ENCODE results near the gene UBE3A. TPM values are rescaled to one million over a fixed set of nuclear protein-coding genes. Genes with fewer than 3 reads are reported as not detected.
A peak's percentile ranks its signal among the peaks of the same experiment; 100 is the strongest.

Gene UBE3A
- total RNA-seq, 1 experiment from 2014 or later: 104 TPM

- no peak overlapping the region for H3K27ac ChIP-seq (ENCODE audit: low read depth, low read length)
- ATAC-seq (no peak), DNase-seq (ENCODE audit: low read depth, low spot score) (no peak)
- no peaks in the 10 kb centered on the region for H3K9me2 ChIP-seq (ENCODE audit: insufficient read depth)
- ChIA-PET CTCF (no interaction called here), POLR2A (no interaction called here), RAD21 (ENCODE audit: low non-redundant PET in 1 of 2, low total read pairs in 2 of 2, uncharacterized antibody in 2 of 2, unreplicated experiment in 2 of 2) (no interaction called here)
- no peaks in the 10 kb centered on the region for H3K27me3 ChIP-seq (ENCODE audit: insufficient read depth, low read length)
- 0 out of 4 replicates have a peak, but pooled peaks cover 0 to 4% of the 10 kb centered on the region in 2 experiments for H3K9me3 ChIP-seq (ENCODE audit: control insufficient read depth in 1 of 2, insufficient read depth in 1 of 2, low read depth in 1 of 2, low read length in 2 of 2)
- TF ChIP-seq ZNF274 (IDR thresholded peaks at IDR 0.05; ENCODE audit: low read depth, low read length) (no peak), EGR1 (IDR thresholded peaks at IDR 0.05; ENCODE audit: low read depth) (no peak), POLR2AphosphoS5 (IDR thresholded peaks at IDR 0.05; ENCODE audit: low read depth, low read length) (no peak)
- no peak overlapping the region for H3K4me2 ChIP-seq (ENCODE audit: low read length)
- H2AFZ ChIP-seq (ENCODE audit: low read depth, low read length, poor library complexity, severe bottlenecking): no peak overlapping the region
- no peak overlapping the region for H3K4me3 ChIP-seq (replicated peaks in 1 of 2; ENCODE audit: low read depth in 1 of 2, low read length in 2 of 2)
- BruUV-seq (replicated peaks): no TSS peak
- H3K4me1 ChIP-seq (ENCODE audit: control insufficient read depth in 1 of 2, insufficient read depth in 2 of 2, low read length in 2 of 2): no peaks in the 10 kb centered on the region
- H3K9ac ChIP-seq (ENCODE audit: low read length): no peak overlapping the region
- H3K36me3 ChIP-seq (ENCODE audit: control insufficient read depth in 1 of 2, insufficient read depth in 2 of 2, low read length in 2 of 2): 0 out of 4 replicates have a peak, but pooled peaks cover 0 to 4% of the 10 kb centered on the region in 2 experiments
- no peaks in the 10 kb centered on the region; the same call in 1 of the 2 replicates for H4K20me1 ChIP-seq (ENCODE audit: insufficient read depth)
- peaks cover 92% of the 10 kb centered on the region for H3K79me2 ChIP-seq (ENCODE audit: insufficient read depth, low read length)
- intact Hi-C loops (cut with micrococcal nuclease): loop anchor here (5.0 kb wide), 2 partner anchors 51 to 91 kb away; partner anchors contain the start of gene UBE3A
These were observed 92.5 kb downstream of the UBE3A start for GRCh38 chr15:25346371-25346770.

- no peak overlapping the region for H3K4me3 ChIP-seq (replicated peaks in 1 of 2; ENCODE audit: low read depth in 1 of 2, low read length in 2 of 2)
- no peak overlapping the region for H2AFZ ChIP-seq (ENCODE audit: low read depth, low read length, poor library complexity, severe bottlenecking)
- no peak overlapping the region for H3K27ac ChIP-seq (ENCODE audit: low read depth, low read length)
- no peak overlapping the region for H3K9ac ChIP-seq (ENCODE audit: low read length)
- CTCF ChIA-PET: no interaction called here
- POLR2A ChIA-PET: no interaction called here
- H3K9me2 ChIP-seq (ENCODE audit: insufficient read depth): no peaks in the 10 kb centered on the region
- peak; percentile 67 for ATAC-seq
- no peak overlapping the region for H3K4me2 ChIP-seq (ENCODE audit: low read length)
- no TSS peak for BruUV-seq (replicated peaks)
- RAD21 ChIA-PET (ENCODE audit: low non-redundant PET in 1 of 2, low total read pairs in 2 of 2, uncharacterized antibody in 2 of 2, unreplicated experiment in 2 of 2): no interaction called here
- no peaks in the 10 kb centered on the region for H3K27me3 ChIP-seq (ENCODE audit: insufficient read depth, low read length)
- H3K79me2 ChIP-seq (ENCODE audit: insufficient read depth, low read length): peaks cover 88% of the 10 kb centered on the region
- intact Hi-C loops (cut with micrococcal nuclease): loop anchor here (5.0 kb wide), 2 partner anchors 51 to 91 kb away; partner anchors contain the start of gene UBE3A
- 0 out of 4 replicates have a peak, but pooled peaks cover 0 to 4% of the 10 kb centered on the region in 2 experiments for H3K36me3 ChIP-seq (ENCODE audit: control insufficient read depth in 1 of 2, insufficient read depth in 2 of 2, low read length in 2 of 2)
- H4K20me1 ChIP-seq (ENCODE audit: insufficient read depth): no peaks in the 10 kb centered on the region; the same call in 1 of the 2 replicates
- no peaks in the 10 kb centered on the region for H3K4me1 ChIP-seq (ENCODE audit: control insufficient read depth in 1 of 2, insufficient read depth in 2 of 2, low read length in 2 of 2)
- H3K9me3 ChIP-seq (ENCODE audit: control insufficient read depth in 1 of 2, insufficient read depth in 1 of 2, low read depth in 1 of 2, low read length in 2 of 2): 0 out of 4 replicates have a peak, but pooled peaks cover 0 to 4% of the 10 kb centered on the region in 2 experiments
- no peak for TF ChIP-seq ZFX (IDR thresholded peaks at IDR 0.05)
- no peak for TF ChIP-seq CEBPB (IDR thresholded peaks at IDR 0.05; ENCODE audit: low read depth)
- no peak for TF ChIP-seq CBX3 (IDR thresholded peaks at IDR 0.05; ENCODE audit: low read depth)
- TF ChIP-seq CTCF (IDR thresholded peaks at IDR 0.05 in 2 of 3, conservative IDR thresholded peaks at IDR 0.05 in 1 of 3; ENCODE audit: borderline replicate concordance in 1 of 3, insufficient read depth in 1 of 3, low read depth in 2 of 3, low read length in 2 of 3): peak in 2 of 3 experiments; percentile 31 to 38; a peak in 3 of 6 replicates
- DNase-seq (ENCODE audit: low read depth, low spot score): no peak
These were observed 92.9 kb downstream of the UBE3A start for GRCh38 chr15:25345943-25346342.
